ENCODE measurements around the gene ZNF805.

The ZNF805 gene

GRCh38 chr19:57262044-57262443, 21.6 kb downstream of the ZNF805 start:
- Histone ChIP-seq H3K4me2 (ENCODE audit: low read length) (no peak overlapping the region), H2AFZ (ENCODE audit: low read length) (no peak overlapping the region), H3K9me2 (ENCODE audit: low read depth, low read length) (no peaks in the 10 kb centered on the region), H3F3A (ENCODE audit: insufficient read depth, low read length) (no peaks in the 10 kb centered on the region), H4K20me1 (ENCODE audit: insufficient read depth, low read length) (no peaks in the 10 kb centered on the region), H3K4me3 (ENCODE audit: low read depth, low read length, poor library complexity, severe bottlenecking) (no peak overlapping the region), H3K4me1 (ENCODE audit: insufficient read depth, low read length, severe bottlenecking) (no peaks in the 10 kb centered on the region), H3K27me3 (ENCODE audit: insufficient read depth, low read length) (no peaks in the 10 kb centered on the region), H3K79me2 (ENCODE audit: insufficient read depth, low read length) (no peaks in the 10 kb centered on the region; the same call in 1 of the 2 replicates), H3K27ac (ENCODE audit: low read depth, low read length, poor library complexity, severe bottlenecking) (no peak overlapping the region), H3K9me3 (ENCODE audit: low read length) (no peaks in the 10 kb centered on the region), H3K9ac (ENCODE audit: low read length) (no peak overlapping the region), H3K36me3 (ENCODE audit: insufficient read depth, low read length) (peaks cover 41% of the 10 kb centered on the region)
- no peak for TF ChIP-seq EZH2 (IDR thresholded peaks at IDR 0.05; ENCODE audit: borderline replicate concordance, low read length)
- TF ChIP-seq, protein P1, sequence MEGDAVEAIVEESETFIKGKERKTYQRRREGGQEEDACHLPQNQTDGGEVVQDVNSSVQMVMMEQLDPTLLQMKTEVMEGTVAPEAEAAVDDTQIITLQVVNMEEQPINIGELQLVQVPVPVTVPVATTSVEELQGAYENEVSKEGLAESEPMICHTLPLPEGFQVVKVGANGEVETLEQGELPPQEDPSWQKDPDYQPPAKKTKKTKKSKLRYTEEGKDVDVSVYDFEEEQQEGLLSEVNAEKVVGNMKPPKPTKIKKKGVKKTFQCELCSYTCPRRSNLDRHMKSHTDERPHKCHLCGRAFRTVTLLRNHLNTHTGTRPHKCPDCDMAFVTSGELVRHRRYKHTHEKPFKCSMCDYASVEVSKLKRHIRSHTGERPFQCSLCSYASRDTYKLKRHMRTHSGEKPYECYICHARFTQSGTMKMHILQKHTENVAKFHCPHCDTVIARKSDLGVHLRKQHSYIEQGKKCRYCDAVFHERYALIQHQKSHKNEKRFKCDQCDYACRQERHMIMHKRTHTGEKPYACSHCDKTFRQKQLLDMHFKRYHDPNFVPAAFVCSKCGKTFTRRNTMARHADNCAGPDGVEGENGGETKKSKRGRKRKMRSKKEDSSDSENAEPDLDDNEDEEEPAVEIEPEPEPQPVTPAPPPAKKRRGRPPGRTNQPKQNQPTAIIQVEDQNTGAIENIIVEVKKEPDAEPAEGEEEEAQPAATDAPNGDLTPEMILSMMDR (IDR thresholded peaks at IDR 0.05; ENCODE audit: low read length), result no peak

GRCh38 chr19:57263244-57263741, 22.9 kb downstream of the ZNF805 start:
- no peaks in the 10 kb centered on the region for H3K9me2 ChIP-seq (ENCODE audit: low read depth, low read length)
- no peak overlapping the region for H3K9ac ChIP-seq (ENCODE audit: low read length)
- no peaks in the 10 kb centered on the region for H4K20me1 ChIP-seq (ENCODE audit: insufficient read depth, low read length)
- H3K4me2 ChIP-seq (ENCODE audit: low read length), result no peak overlapping the region
- no peaks in the 10 kb centered on the region for H3K79me2 ChIP-seq (ENCODE audit: insufficient read depth, low read length)
- no peaks in the 10 kb centered on the region for H3K4me1 ChIP-seq (ENCODE audit: insufficient read depth, low read length, severe bottlenecking)
- H2AFZ ChIP-seq (ENCODE audit: low read length), result no peak overlapping the region
- peaks cover 38% of the 10 kb centered on the region for H3K36me3 ChIP-seq (ENCODE audit: insufficient read depth, low read length)
- H3K27me3 ChIP-seq (ENCODE audit: insufficient read depth, low read length), result no peaks in the 10 kb centered on the region
- TF ChIP-seq EZH2 (IDR thresholded peaks at IDR 0.05; ENCODE audit: borderline replicate concordance, low read length), result no peak
- TF ChIP-seq, protein P1 (IDR thresholded peaks at IDR 0.05; ENCODE audit: low read length), result no peak
- no peak overlapping the region for H3K4me3 ChIP-seq (ENCODE audit: low read depth, low read length, poor library complexity, severe bottlenecking)
- H3F3A ChIP-seq (ENCODE audit: insufficient read depth, low read length), result no peaks in the 10 kb centered on the region
- no peaks in the 10 kb centered on the region for H3K9me3 ChIP-seq (ENCODE audit: low read length)
- H3K27ac ChIP-seq (ENCODE audit: low read depth, low read length, poor library complexity, severe bottlenecking), result no peak overlapping the region

- Histone ChIP-seq H3K9me2 (ENCODE audit: low read depth, low read length) (no peaks in the 10 kb centered on the region), H3K79me2 (ENCODE audit: insufficient read depth, low read length) (no peaks in the 10 kb centered on the region), H3K36me3 (ENCODE audit: insufficient read depth, low read length) (peaks cover 16% of the 10 kb centered on the region), H3K27ac (ENCODE audit: low read depth, low read length, poor library complexity, severe bottlenecking) (no peak overlapping the region), H4K20me1 (ENCODE audit: insufficient read depth, low read length) (no peaks in the 10 kb centered on the region), H3K9me3 (ENCODE audit: low read length) (no peaks in the 10 kb centered on the region), H3K4me2 (ENCODE audit: low read length) (no peak overlapping the region), H2AFZ (ENCODE audit: low read length) (no peak overlapping the region), H3K9ac (ENCODE audit: low read length) (no peak overlapping the region), H3K27me3 (ENCODE audit: insufficient read depth, low read length) (no peaks in the 10 kb centered on the region), H3F3A (ENCODE audit: insufficient read depth, low read length) (no peaks in the 10 kb centered on the region), H3K4me3 (ENCODE audit: low read depth, low read length, poor library complexity, severe bottlenecking) (no peak overlapping the region), H3K4me1 (ENCODE audit: insufficient read depth, low read length, severe bottlenecking) (peaks cover 10% of the 10 kb centered on the region)
- no peak for TF ChIP-seq EZH2 (IDR thresholded peaks at IDR 0.05; ENCODE audit: borderline replicate concordance, low read length)
- TF ChIP-seq, protein P1 (IDR thresholded peaks at IDR 0.05; ENCODE audit: low read length), result no peak
Measured at GRCh38 chr19:57267291-57267690, 26.9 kb downstream of the ZNF805 start.

Measured in OCI-LY1 (cell line).